ENCODE data around the gene ENGASE. TPM values are rescaled to one million over a fixed set of nuclear protein-coding genes. Genes with fewer than 3 reads are reported as not detected.

The ENGASE gene
- total RNA-seq, 1 experiment from 2014 or later: 50.0 TPM

- H3K4me1 Mint-ChIP-seq (ENCODE audit: low read depth, unreplicated experiment): no peaks in the 10 kb centered on the region
- intact Hi-C loops (cut with micrococcal nuclease; ENCODE audit: unreplicated experiment): no loop called here
- Histone ChIP-seq H3K9me3 (no peaks in the 10 kb centered on the region), H3K4me3 (ENCODE audit: low read depth, low read length) (no peak overlapping the region), H3K27me3 (replicated peaks; ENCODE audit: control insufficient read depth, insufficient read depth, low read length) (no peaks in the 10 kb centered on the region; the same call in 1 of the 2 replicates), H3K4me1 (no peaks in the 10 kb centered on the region), H3K36me3 (ENCODE audit: control insufficient read depth, insufficient read depth, low read length) (no peaks in the 10 kb centered on the region)
- DNase-seq: no peak
- no peak overlapping the region for H3K4me3 Mint-ChIP-seq (ENCODE audit: unreplicated experiment)
- TF ChIP-seq, protein P1, sequence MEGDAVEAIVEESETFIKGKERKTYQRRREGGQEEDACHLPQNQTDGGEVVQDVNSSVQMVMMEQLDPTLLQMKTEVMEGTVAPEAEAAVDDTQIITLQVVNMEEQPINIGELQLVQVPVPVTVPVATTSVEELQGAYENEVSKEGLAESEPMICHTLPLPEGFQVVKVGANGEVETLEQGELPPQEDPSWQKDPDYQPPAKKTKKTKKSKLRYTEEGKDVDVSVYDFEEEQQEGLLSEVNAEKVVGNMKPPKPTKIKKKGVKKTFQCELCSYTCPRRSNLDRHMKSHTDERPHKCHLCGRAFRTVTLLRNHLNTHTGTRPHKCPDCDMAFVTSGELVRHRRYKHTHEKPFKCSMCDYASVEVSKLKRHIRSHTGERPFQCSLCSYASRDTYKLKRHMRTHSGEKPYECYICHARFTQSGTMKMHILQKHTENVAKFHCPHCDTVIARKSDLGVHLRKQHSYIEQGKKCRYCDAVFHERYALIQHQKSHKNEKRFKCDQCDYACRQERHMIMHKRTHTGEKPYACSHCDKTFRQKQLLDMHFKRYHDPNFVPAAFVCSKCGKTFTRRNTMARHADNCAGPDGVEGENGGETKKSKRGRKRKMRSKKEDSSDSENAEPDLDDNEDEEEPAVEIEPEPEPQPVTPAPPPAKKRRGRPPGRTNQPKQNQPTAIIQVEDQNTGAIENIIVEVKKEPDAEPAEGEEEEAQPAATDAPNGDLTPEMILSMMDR (IDR thresholded peaks at IDR 0.05; ENCODE audit: insufficient read depth in 1 of 2, low read depth in 1 of 2, low read length in 1 of 2, severe bottlenecking in 1 of 2, unreplicated experiment in 1 of 2): peak; percentile 31 to 66
- H3K27me3 Mint-ChIP-seq (ENCODE audit: insufficient read depth, unreplicated experiment): peaks cover 16% of the 10 kb centered on the region
- no TSS peak for BruUV-seq (replicated peaks)
- H3K9me3 Mint-ChIP-seq (ENCODE audit: unreplicated experiment): no peaks in the 10 kb centered on the region
- ChIA-PET CTCF (interaction anchor here (0.6 to 1.4 kb wide), 3 partner anchors 79 to 288 kb away, joined by 3 to 4 read pairs (median 3); no protein-coding TSS in a partner anchor), POLR2A (no interaction called here)
- no peaks in the 10 kb centered on the region for H3K36me3 Mint-ChIP-seq (ENCODE audit: insufficient read depth, unreplicated experiment)
- no peak overlapping the region for H3K27ac Mint-ChIP-seq (ENCODE audit: unreplicated experiment)
Measured at GRCh38 chr17:79109584-79109983, 35.0 kb downstream of the ENGASE start.

DNA sequence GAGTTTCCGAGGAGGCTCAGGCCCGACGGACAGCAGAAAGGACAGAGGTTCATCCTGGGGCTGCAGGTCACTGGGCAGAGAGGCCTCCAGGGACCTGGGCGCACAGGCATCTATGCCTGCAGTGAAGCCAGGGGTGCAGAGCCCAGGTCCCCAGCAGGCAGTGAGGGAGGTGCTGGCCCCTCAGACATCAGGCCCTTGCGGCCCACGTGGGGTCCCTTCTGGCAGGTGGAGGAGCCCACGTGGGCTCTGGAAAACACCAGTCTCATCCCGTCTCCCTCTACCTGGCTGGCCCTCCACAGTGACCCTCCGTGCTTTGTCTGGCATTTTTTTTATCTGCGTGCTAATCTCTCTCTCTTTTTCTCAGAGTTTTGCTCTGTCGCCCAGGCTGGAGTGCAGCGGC, 36.5 kb downstream of the ENGASE start:
- Mint-ChIP-seq H3K27me3 (ENCODE audit: insufficient read depth, unreplicated experiment) (peaks cover 15% of the 10 kb centered on the region), H3K4me3 (ENCODE audit: unreplicated experiment) (no peak overlapping the region), H3K4me1 (ENCODE audit: low read depth, unreplicated experiment) (no peaks in the 10 kb centered on the region), H3K27ac (ENCODE audit: unreplicated experiment) (no peak overlapping the region), H3K36me3 (ENCODE audit: insufficient read depth, unreplicated experiment) (no peaks in the 10 kb centered on the region), H3K9me3 (ENCODE audit: unreplicated experiment) (no peaks in the 10 kb centered on the region)
- Histone ChIP-seq H3K36me3 (ENCODE audit: control insufficient read depth, insufficient read depth, low read length) (no peaks in the 10 kb centered on the region), H3K4me1 (no peaks in the 10 kb centered on the region), H3K4me3 (ENCODE audit: low read depth, low read length) (no peak overlapping the region), H3K9me3 (no peaks in the 10 kb centered on the region), H3K27me3 (replicated peaks; ENCODE audit: control insufficient read depth, insufficient read depth, low read length) (no peaks in the 10 kb centered on the region; the same call in 1 of the 2 replicates)
- no peak for DNase-seq
- intact Hi-C loops (cut with micrococcal nuclease; ENCODE audit: unreplicated experiment): no loop called here
- ChIA-PET CTCF (interaction anchor here (0.6 kb wide), 1 partner anchor 287 kb away, joined by 3 read pairs; no protein-coding TSS in a partner anchor), POLR2A (no interaction called here)
- BruUV-seq (replicated peaks): no TSS peak
- TF ChIP-seq, protein P1 (IDR thresholded peaks at IDR 0.05; ENCODE audit: insufficient read depth in 1 of 2, low read depth in 1 of 2, low read length in 1 of 2, severe bottlenecking in 1 of 2, unreplicated experiment in 1 of 2): no peak

DNA sequence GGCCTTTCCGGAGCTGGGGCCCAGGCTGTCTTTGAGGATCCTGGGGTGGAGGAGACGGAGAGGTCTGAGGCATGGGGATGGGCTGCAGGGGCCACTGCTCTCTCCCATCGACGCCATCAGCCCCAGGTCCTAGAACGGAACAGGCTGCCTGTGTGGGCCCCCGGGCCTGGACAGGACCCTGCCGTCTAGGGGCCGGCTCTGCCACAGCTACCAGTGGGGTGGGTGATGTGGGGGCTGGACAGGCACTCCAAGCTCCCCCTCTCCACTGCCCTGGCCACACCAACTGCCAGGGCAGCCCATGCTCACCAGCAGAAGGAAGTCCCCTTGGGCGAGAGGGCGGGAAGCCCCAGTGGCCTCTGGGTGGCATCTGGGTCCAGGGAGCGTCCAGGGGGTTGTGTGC, 37.8 kb downstream of the ENGASE start:
- Mint-ChIP-seq H3K4me1 (ENCODE audit: low read depth, unreplicated experiment) (no peaks in the 10 kb centered on the region), H3K4me3 (ENCODE audit: unreplicated experiment) (no peak overlapping the region), H3K9me3 (ENCODE audit: unreplicated experiment) (no peaks in the 10 kb centered on the region), H3K36me3 (ENCODE audit: insufficient read depth, unreplicated experiment) (no peaks in the 10 kb centered on the region), H3K27me3 (ENCODE audit: insufficient read depth, unreplicated experiment) (peaks cover 15% of the 10 kb centered on the region), H3K27ac (ENCODE audit: unreplicated experiment) (no peak overlapping the region)
- no peaks in the 10 kb centered on the region; the same call in 1 of the 2 replicates for H3K27me3 ChIP-seq (replicated peaks; ENCODE audit: control insufficient read depth, insufficient read depth, low read length)
- POLR2A ChIA-PET: no interaction called here
- H3K4me3 ChIP-seq (ENCODE audit: low read depth, low read length): no peak overlapping the region
- intact Hi-C loops (cut with micrococcal nuclease; ENCODE audit: unreplicated experiment): no loop called here
- no peaks in the 10 kb centered on the region for H3K9me3 ChIP-seq
- no peak for DNase-seq
- TF ChIP-seq, protein P1 (IDR thresholded peaks at IDR 0.05; ENCODE audit: insufficient read depth in 1 of 2, low read depth in 1 of 2, low read length in 1 of 2, severe bottlenecking in 1 of 2, unreplicated experiment in 1 of 2): no peak
- BruUV-seq (replicated peaks): no TSS peak
- H3K4me1 ChIP-seq: no peaks in the 10 kb centered on the region
- CTCF ChIA-PET: no interaction called here
- H3K36me3 ChIP-seq (ENCODE audit: control insufficient read depth, insufficient read depth, low read length): no peaks in the 10 kb centered on the region
